HEK293T (cell line): ENCODE measurements around the gene FZD7.

Experiments used
- CTCF ChIA-PET: fragments of 350-600 bp; formaldehyde crosslinking; extraction: SDS; loops from one replicate; lab custom pipeline; 2021; ENCODE audit warnings: antibody characterized with exemption, inconsistent platforms; lab: Yijun Ruan, JAX
- POLR2A ChIA-PET: fragments of 350-600 bp; formaldehyde crosslinking; extraction: SDS; loops from one replicate; lab custom pipeline; 2020; ENCODE audit warnings: antibody characterized with exemption, inconsistent platforms; lab: Yijun Ruan, JAX
- DNase-seq: peaks from one replicate; pipeline ENCODE4 v3.0.0; 2012; ENCODE audit warnings: mixed read lengths; ENCODE audit errors: extremely low spot score
- ARNT ChIP-seq: fragments of 450-650 bp; IDR thresholded peaks from 2 replicates; pipeline ENCODE4 v1.6.1; 2017; ENCODE audit warnings: mild to moderate bottlenecking
- BHLHE40 ChIP-seq: fragments of 450-650 bp; IDR thresholded peaks from 2 replicates; pipeline ENCODE4 v1.6.1; 2016; ENCODE audit warnings: mild to moderate bottlenecking, moderate library complexity, borderline replicate concordance
- CTBP1 ChIP-seq: fragments of 450-650 bp; IDR thresholded peaks from 2 replicates; pipeline ENCODE4 v1.6.1; 2016; ENCODE audit warnings: borderline replicate concordance
- ELF4 ChIP-seq: fragments of 450-650 bp; IDR thresholded peaks from 2 replicates; pipeline ENCODE4 v1.6.1; 2017; ENCODE audit warnings: antibody characterized with exemption
- FOXA1 ChIP-seq: fragments of 450-650 bp; IDR thresholded peaks from 2 replicates; pipeline ENCODE4 v1.6.1; 2016; ENCODE audit warnings: mild to moderate bottlenecking
- FOXK2 ChIP-seq: fragments of 450-650 bp; IDR thresholded peaks from 2 replicates; pipeline ENCODE4 v1.6.1; 2016; ENCODE audit warnings: mild to moderate bottlenecking
- FOXM1 ChIP-seq: fragments of 450-650 bp; IDR thresholded peaks from 2 replicates; pipeline ENCODE4 v1.6.1; 2017; ENCODE audit warnings: mild to moderate bottlenecking, borderline replicate concordance
- HDGF ChIP-seq: fragments of 450-650 bp; IDR thresholded peaks from 2 replicates; pipeline ENCODE4 v1.6.1; 2017; ENCODE audit warnings: antibody characterized with exemption, borderline replicate concordance
- L3MBTL2 ChIP-seq: fragments of 450-650 bp; conservative IDR thresholded peaks from 2 replicates; pipeline ENCODE4 v1.6.1; 2016; ENCODE audit warnings: mild to moderate bottlenecking
- LEF1 ChIP-seq: fragments of 450-650 bp; IDR thresholded peaks from 2 replicates; pipeline ENCODE4 v1.6.1; 2017; ENCODE audit warnings: mild to moderate bottlenecking, borderline replicate concordance
- NFRKB ChIP-seq: fragments of 450-650 bp; IDR thresholded peaks from 2 replicates; pipeline ENCODE4 v1.6.1; 2016; ENCODE audit warnings: mild to moderate bottlenecking, moderate library complexity
- SP1 ChIP-seq: fragments of 450-650 bp; IDR thresholded peaks from 2 replicates; pipeline ENCODE4 v1.6.1; 2017
- SUZ12 ChIP-seq: fragments of 450-650 bp; IDR thresholded peaks from 2 replicates; pipeline ENCODE4 v1.6.1; 2016; ENCODE audit warnings: mild to moderate bottlenecking
- TARDBP ChIP-seq: fragments of 450-650 bp; IDR thresholded peaks from 2 replicates; pipeline ENCODE4 v1.6.1; 2016
- ZNF384 ChIP-seq: fragments of 450-650 bp; IDR thresholded peaks from 2 replicates; pipeline ENCODE4 v1.6.1; 2016
- TF ChIP-seq, protein P1 (sequence below): fragments of 450-650 bp; IDR thresholded peaks from 2 replicates; pipeline ENCODE4 v1.6.1; 2016

FZD7 gene

DNA sequence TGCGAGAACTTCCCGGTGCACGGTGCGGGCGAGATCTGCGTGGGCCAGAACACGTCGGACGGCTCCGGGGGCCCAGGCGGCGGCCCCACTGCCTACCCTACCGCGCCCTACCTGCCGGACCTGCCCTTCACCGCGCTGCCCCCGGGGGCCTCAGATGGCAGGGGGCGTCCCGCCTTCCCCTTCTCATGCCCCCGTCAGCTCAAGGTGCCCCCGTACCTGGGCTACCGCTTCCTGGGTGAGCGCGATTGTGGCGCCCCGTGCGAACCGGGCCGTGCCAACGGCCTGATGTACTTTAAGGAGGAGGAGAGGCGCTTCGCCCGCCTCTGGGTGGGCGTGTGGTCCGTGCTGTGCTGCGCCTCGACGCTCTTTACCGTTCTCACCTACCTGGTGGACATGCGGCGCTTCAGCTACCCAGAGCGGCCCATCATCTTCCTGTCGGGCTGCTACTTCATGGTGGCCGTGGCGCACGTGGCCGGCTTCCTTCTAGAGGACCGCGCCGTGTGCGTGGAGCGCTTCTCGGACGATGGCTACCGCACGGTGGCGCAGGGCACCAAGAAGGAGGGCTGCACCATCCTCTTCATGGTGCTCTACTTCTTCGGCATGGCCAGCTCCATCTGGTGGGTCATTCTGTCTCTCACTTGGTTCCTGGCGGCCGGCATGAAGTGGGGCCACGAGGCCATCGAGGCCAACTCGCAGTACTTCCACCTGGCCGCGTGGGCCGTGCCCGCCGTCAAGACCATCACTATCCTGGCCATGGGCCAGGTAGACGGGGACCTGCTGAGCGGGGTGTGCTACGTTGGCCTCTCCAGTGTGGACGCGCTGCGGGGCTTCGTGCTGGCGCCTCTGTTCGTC, 1.7 kb downstream of the FZD7 start:
- POLR2A ChIA-PET, result interaction anchor here (0.9 kb wide), 1 partner anchor 8 kb away, joined by 3 read pairs; no protein-coding TSS in a partner anchor
- no peak for DNase-seq
- CTCF ChIA-PET, result no interaction called here
- no peak for TF ChIP-seq NFRKB
- no peak for TF ChIP-seq BHLHE40
- no peak for TF ChIP-seq FOXA1
- TF ChIP-seq ZNF384, result no peak
- no peak for TF ChIP-seq SUZ12
- TF ChIP-seq ELF4, result no peak
- TF ChIP-seq L3MBTL2, result no peak
- no peak for TF ChIP-seq TARDBP
- TF ChIP-seq CTBP1, result no peak

DNA sequence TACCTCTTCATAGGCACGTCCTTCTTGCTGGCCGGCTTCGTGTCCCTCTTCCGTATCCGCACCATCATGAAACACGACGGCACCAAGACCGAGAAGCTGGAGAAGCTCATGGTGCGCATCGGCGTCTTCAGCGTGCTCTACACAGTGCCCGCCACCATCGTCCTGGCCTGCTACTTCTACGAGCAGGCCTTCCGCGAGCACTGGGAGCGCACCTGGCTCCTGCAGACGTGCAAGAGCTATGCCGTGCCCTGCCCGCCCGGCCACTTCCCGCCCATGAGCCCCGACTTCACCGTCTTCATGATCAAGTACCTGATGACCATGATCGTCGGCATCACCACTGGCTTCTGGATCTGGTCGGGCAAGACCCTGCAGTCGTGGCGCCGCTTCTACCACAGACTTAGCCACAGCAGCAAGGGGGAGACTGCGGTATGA, 2.3 kb downstream of the FZD7 start:
- no peak for TF ChIP-seq ELF4
- no peak for TF ChIP-seq TARDBP
- TF ChIP-seq SUZ12, result no peak
- no peak for TF ChIP-seq BHLHE40
- ChIA-PET POLR2A (interaction anchor here (0.9 kb wide), 1 partner anchor 9 kb away, joined by 3 read pairs; no protein-coding TSS in a partner anchor), CTCF (no interaction called here)
- no peak for DNase-seq

DNA sequence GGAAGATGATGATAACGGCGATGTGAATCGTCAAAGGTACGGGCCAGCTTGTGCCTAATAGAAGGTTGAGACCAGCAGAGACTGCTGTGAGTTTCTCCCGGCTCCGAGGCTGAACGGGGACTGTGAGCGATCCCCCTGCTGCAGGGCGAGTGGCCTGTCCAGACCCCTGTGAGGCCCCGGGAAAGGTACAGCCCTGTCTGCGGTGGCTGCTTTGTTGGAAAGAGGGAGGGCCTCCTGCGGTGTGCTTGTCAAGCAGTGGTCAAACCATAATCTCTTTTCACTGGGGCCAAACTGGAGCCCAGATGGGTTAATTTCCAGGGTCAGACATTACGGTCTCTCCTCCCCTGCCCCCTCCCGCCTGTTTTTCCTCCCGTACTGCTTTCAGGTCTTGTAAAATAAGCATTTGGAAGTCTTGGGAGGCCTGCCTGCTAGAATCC, 3.0 kb downstream of the FZD7 start:
- TF ChIP-seq FOXK2 (no peak), HDGF (no peak), CTBP1 (no peak), SUZ12 (no peak), ZNF384 (no peak), FOXM1 (no peak), ARNT (no peak)
- TF ChIP-seq, protein P1, sequence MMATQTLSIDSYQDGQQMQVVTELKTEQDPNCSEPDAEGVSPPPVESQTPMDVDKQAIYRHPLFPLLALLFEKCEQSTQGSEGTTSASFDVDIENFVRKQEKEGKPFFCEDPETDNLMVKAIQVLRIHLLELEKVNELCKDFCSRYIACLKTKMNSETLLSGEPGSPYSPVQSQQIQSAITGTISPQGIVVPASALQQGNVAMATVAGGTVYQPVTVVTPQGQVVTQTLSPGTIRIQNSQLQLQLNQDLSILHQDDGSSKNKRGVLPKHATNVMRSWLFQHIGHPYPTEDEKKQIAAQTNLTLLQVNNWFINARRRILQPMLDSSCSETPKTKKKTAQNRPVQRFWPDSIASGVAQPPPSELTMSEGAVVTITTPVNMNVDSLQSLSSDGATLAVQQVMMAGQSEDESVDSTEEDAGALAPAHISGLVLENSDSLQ, result no peak
- peak; percentile 38 for DNase-seq
- ChIA-PET CTCF (no interaction called here), POLR2A (interaction anchor here (0.9 kb wide), 1 partner anchor 9 kb away, joined by 3 read pairs; no protein-coding TSS in a partner anchor)

DNA sequence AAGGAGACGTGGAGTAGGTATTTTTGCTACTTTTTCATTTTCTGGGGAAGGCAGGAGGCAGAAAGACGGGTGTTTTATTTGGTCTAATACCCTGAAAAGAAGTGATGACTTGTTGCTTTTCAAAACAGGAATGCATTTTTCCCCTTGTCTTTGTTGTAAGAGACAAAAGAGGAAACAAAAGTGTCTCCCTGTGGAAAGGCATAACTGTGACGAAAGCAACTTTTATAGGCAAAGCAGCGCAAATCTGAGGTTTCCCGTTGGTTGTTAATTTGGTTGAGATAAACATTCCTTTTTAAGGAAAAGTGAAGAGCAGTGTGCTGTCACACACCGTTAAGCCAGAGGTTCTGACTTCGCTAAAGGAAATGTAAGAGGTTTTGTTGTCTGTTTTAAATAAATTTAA, 3.4 kb downstream of the FZD7 start:
- ChIA-PET CTCF (no interaction called here), POLR2A (no interaction called here)

DNA sequence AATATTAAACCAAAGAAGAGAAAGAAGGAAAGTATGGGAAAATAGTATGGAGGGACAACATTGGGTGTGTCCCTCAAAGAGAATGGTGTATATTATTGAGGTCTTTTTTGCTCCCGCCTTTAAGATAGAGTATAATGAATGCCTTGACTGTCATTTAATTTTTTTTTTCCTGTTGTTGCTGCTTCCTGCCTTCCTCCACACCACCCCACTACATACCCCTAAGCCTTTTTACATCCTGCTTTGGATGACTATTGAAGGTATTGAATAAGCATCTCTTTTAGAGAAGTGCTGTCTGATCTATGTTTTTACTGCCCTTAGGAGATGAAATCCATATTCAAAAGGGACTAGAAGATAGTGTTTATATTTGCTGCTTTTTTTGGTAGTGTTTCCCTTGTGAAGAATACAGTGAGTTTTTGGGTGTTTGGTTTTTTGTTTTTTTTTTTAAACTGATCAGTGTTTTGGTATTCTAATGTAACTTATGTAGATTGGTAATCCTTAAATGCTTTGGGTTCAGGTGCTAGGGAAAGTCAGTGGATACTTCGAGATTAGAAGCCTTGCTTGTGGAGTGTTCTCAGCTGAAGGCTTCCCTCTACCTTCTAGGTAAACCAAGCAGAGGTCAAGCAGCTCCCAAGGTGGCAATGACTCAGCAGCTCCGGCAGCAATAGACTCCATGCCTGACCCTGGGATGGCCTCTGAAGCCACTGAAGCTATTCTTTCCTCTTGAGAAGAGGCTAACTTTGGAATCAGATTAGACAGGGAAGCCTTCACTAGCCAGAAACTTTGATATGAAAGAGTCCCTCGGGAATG, 5.0 kb downstream of the FZD7 start:
- POLR2A ChIA-PET, result interaction anchor here (1.0 kb wide), 1 partner anchor 257 kb away, joined by 3 read pairs; no protein-coding TSS in a partner anchor
- DNase-seq, result no peak
- no peak for TF ChIP-seq BHLHE40
- no peak for TF ChIP-seq FOXA1
- TF ChIP-seq FOXM1, result no peak
- no peak for TF ChIP-seq SP1
- no peak for TF ChIP-seq HDGF
- TF ChIP-seq ELF4, result no peak
- TF ChIP-seq NFRKB, result no peak
- TF ChIP-seq, protein P1, result no peak
- TF ChIP-seq TARDBP, result no peak
- TF ChIP-seq CTBP1, result no peak
- no peak for TF ChIP-seq FOXK2
- no peak for TF ChIP-seq SUZ12
- no peak for TF ChIP-seq L3MBTL2
- TF ChIP-seq ARNT, result no peak
- CTCF ChIA-PET, result interaction anchor here (0.6 kb wide), 1 partner anchor 688 kb away, joined by 3 read pairs; no protein-coding TSS in a partner anchor

More for the DNA sequence above, 3.4 kb downstream of the FZD7 start:
- no peak for DNase-seq
- TF ChIP-seq ZNF384, result no peak
- TF ChIP-seq ELF4, result no peak
- TF ChIP-seq LEF1, result no peak
- TF ChIP-seq L3MBTL2, result no peak
- no peak for TF ChIP-seq ARNT
- TF ChIP-seq, protein P1, result no peak
- no peak for TF ChIP-seq HDGF
- TF ChIP-seq BHLHE40, result no peak
- TF ChIP-seq FOXK2, result no peak
- TF ChIP-seq FOXA1, result no peak
- TF ChIP-seq NFRKB, result no peak
- no peak for TF ChIP-seq TARDBP
- no peak for TF ChIP-seq CTBP1
- TF ChIP-seq SP1, result no peak
- no peak for TF ChIP-seq FOXM1
- no peak for TF ChIP-seq SUZ12
